B cell (primary cell): ENCODE data around the gene SPCS1.

ENCODE experiments used
- CTCF ChIP-seq: fragments of 200-600 bp; IDR thresholded peaks from one replicate; pipeline ENCODE4 v1.8.0; 2022; ENCODE audit warnings: antibody characterized with exemption, mild to moderate bottlenecking
- EZH2 ChIP-seq: IDR thresholded peaks from 2 replicates; pipeline ENCODE4 v1.6.1; 2012; ENCODE audit warnings: borderline replicate concordance, low read depth, mild to moderate bottlenecking, moderate library complexity, low read length; ENCODE audit not compliant: insufficient read depth, poor library complexity, severe bottlenecking

DNA sequence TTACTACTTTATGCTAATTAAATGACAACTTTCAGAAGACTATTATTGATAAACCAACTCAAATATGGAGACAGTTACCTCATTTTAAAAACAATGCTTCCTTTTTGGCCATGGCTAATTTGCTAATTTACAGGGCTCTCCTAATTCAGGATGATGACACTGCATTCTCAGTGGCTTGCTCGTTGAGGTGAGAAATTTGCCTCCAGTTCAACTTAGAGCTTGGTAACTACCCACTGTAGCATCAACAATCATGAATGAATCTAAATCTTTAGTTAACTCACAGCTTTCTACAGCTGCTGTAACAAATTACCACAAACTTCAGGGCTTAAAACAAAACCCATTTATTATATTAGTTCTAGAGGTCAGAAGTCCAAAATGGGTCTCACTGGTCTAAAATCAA is 34.2 kb upstream of the SPCS1 start:
- TF ChIP-seq CTCF (no peak), EZH2 (no peak)
